ENCODE results near the gene KIAA1191. TPM values are rescaled to one million over a fixed set of nuclear protein-coding genes. Genes with fewer than 3 reads are reported as not detected.

The KIAA1191 gene
- total RNA-seq, 4 donors from 2014 or later, result 59.2 to 76.2 (median 71.0) TPM

DNA sequence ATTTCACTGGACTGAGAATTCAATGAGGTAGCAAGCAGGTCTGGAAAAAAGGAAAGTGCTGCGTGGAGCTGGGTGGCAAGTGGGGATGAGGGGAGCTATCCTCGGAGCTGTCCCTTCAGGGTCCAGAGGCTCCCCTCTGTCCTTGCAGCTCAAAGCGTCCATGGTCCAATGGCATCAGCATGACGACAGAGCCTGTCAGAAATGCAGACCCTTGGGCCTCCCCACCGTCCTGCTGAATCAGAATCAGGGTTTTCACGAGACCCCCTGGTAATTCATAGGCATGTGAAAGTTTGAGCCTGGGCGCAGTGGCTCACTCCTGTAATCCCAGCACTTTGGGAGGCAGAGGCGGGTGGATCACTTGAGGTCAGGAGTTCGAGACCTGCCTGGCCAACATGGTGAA, 32.5 kb upstream of the KIAA1191 start:
- TF ChIP-seq, protein P1, sequence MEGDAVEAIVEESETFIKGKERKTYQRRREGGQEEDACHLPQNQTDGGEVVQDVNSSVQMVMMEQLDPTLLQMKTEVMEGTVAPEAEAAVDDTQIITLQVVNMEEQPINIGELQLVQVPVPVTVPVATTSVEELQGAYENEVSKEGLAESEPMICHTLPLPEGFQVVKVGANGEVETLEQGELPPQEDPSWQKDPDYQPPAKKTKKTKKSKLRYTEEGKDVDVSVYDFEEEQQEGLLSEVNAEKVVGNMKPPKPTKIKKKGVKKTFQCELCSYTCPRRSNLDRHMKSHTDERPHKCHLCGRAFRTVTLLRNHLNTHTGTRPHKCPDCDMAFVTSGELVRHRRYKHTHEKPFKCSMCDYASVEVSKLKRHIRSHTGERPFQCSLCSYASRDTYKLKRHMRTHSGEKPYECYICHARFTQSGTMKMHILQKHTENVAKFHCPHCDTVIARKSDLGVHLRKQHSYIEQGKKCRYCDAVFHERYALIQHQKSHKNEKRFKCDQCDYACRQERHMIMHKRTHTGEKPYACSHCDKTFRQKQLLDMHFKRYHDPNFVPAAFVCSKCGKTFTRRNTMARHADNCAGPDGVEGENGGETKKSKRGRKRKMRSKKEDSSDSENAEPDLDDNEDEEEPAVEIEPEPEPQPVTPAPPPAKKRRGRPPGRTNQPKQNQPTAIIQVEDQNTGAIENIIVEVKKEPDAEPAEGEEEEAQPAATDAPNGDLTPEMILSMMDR (IDR thresholded peaks at IDR 0.05; ENCODE audit: low read depth), result no peak

- TF ChIP-seq, protein P1 (IDR thresholded peaks at IDR 0.05; ENCODE audit: low read depth), result no peak
Measured at GRCh38 chr5:176392526-176392925, 31.0 kb upstream of the KIAA1191 start.

GRCh38 chr5:176391999-176392398, 30.4 kb upstream of the KIAA1191 start:
- TF ChIP-seq, protein P1 (IDR thresholded peaks at IDR 0.05; ENCODE audit: low read depth), result no peak

DNA sequence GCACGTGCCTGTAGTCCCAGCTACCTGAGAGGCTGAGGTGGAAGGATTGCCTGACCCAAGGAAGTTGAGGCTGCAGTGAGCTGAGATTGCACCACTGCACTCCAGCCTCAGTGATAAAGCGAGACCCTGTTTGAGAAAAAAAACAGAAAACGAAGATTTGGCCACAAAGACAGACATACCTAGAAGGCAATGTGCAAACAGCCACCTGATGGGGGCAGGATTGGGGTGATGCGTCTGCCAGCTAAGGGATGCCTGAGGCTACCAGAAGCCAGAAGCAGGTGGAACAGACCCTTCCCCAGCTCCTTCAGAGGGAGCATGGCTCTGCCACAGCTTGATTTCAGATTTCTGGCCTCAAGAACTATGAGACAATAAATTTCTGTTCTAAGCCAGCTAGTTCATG, 29.9 kb upstream of the KIAA1191 start:
- TF ChIP-seq, protein P1 (IDR thresholded peaks at IDR 0.05; ENCODE audit: low read depth), result no peak

- TF ChIP-seq, protein P1 (IDR thresholded peaks at IDR 0.05; ENCODE audit: low read depth), result no peak
Measured at GRCh38 chr5:176389135-176390123, 27.9 kb upstream of the KIAA1191 start.

DNA sequence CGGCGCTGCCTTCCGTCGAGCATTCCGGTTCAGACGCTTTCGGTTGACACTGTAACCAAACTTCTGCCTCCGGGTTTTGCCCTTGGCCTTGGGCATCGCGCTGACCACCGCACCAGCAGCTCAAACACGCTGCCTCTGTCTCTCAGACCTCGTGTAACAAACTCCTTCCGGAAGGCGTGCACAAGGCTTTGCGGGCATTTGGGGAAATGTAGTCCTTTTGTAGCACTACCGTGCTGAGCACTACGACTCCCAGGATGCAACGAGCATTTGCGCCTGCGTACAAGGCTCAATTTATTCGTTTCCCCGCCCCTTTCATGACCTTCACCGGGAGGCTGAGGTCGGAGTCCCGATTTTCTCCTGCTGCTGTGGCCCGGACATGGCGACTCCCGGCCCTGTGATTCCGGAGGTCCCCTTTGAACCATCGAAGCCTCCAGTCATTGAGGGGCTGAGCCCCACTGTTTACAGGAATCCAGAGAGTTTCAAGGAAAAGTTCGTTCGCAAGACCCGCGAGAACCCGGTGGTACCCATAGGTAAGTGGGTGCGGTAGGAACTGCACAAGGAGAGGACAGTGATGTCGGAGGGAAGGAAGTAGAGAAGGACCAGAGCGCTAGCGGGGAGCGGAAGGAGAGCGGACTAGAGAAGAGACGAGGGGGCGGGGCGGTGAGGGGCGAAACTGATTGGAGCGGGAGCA, 27.0 kb upstream of the KIAA1191 start, which contains the start of the genes HIGD2A and NOP16:
HIGD2A (plus strand) TSS at position 308 of the 691 bp plus-strand sequence; CDS start at position 377, 69 bp downstream.
NOP16 (minus strand) TSS at position 155 of the 691 bp plus-strand sequence; CDS start at position 96, 59 bp downstream.
- TF ChIP-seq, protein P1 (IDR thresholded peaks at IDR 0.05; ENCODE audit: low read depth), result no peak

- TF ChIP-seq, protein P1 (IDR thresholded peaks at IDR 0.05; ENCODE audit: low read depth), result no peak
Measured at GRCh38 chr5:176388003-176388443, 26.5 kb upstream of the KIAA1191 start.
